SHP77 treated with DMSO at 0.1 percent for 48 hours (cell line): ENCODE results near the gene TCOF1.
"Not testable (repeated sequence)": the region's sequence is repeated elsewhere in the genome, so short reads cannot be mapped to it uniquely, and the experiment has no call there.

Source experiments
- DNase-seq: peaks from one replicate; lab custom pipeline; 2025; lab: John Stamatoyannopoulos, UW

Gene TCOF1

GRCh38 chr5:150404535-150404934, 47.0 kb downstream of the TCOF1 start:
- DNase-seq: no peak

- DNase-seq: no peak
These were observed 47.7 kb downstream of the TCOF1 start for GRCh38 chr5:150404941-150405816.

DNA sequence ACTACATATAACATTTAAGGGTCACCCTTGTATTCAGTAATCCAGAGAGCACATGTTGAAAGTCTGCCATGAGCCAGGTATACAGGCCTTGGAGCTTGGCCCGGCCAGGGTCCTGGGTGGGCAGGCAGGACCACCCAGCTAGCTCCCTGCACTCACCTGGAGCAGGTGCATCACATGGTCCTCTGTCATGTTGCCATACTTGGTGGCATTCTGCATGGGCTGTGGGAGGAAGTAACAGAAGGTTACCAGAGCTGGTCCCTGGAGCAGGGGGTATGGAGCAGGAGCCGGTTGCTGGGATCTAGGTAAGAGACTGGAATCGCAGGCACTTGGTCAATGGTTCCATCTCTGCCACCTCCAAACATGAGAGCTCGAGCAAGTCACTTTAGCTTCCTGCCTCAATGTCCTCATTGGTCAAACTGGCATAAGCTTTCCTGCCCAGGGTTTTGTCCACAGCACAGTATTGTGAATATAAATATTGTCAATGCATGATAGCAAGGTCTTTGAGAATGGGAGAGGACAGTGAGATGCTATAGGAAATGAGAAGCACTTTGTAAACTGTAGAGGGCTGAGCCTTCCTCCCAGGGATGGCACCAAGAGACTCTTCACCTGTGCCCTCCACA, 48.7 kb downstream of the TCOF1 start:
- no peak for DNase-seq

- DNase-seq: no peak
These were observed 49.2 kb downstream of the TCOF1 start for GRCh38 chr5:150406723-150407095.

GRCh38 chr5:150407096-150407720, 49.7 kb downstream of the TCOF1 start:
- no peak for DNase-seq

GRCh38 chr5:150408231-150408943, 50.9 kb downstream of the TCOF1 start:
- no peak for DNase-seq

GRCh38 chr5:150409638-150410523, 52.4 kb downstream of the TCOF1 start:
- DNase-seq: peak; percentile 77

- peak; percentile 25 for DNase-seq
These were observed 53.2 kb downstream of the TCOF1 start for GRCh38 chr5:150410524-150411244.

GRCh38 chr5:150411245-150411979, 53.9 kb downstream of the TCOF1 start:
- DNase-seq: no peak

DNA sequence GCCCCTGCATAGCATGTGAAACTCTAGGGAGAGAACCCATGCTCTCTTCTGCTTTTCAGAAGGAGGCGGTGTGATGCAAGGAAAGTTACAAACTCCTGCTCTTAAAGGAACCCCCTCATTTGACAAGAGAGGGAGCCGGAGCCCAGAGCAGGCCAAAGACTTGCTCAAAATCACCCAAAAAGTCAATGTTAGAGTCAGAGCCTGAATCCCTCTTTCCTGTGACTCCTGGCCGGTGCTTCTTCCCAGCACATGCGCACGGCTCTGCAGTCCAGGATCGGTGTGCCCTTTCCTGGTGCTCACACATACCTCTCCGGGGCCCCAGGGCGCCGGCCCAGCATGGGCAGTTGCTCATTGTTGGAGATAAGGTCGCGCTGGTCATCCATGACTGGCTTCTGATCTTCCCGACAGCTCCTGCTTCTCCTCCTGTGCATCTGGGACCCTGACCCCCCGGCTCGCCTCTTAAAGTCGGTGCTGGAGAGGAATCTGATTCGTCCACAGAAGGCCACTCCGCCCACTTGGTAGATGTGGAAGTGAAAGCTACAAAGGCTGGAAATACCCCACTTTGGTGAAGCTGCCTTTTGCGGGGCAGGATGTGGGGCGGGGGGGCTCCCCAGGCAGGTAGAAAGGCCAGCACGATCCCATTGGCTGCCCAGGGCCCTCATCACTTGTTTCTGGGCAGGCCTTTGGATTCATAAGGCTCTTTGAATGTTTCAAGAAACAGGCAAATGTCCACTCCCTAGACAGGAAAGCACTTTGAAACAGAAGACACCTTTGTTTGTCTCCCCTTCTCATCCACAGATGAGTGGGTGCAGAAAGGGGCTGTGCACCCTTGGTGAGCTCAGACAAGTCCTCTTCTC, 55.0 kb downstream of the TCOF1 start, which contains the start of gene CD74:
CD74 (minus strand) TSS at position 592 of the 857 bp plus-strand sequence; CDS start at position 431, 161 bp downstream.
- DNase-seq: no peak

DNA sequence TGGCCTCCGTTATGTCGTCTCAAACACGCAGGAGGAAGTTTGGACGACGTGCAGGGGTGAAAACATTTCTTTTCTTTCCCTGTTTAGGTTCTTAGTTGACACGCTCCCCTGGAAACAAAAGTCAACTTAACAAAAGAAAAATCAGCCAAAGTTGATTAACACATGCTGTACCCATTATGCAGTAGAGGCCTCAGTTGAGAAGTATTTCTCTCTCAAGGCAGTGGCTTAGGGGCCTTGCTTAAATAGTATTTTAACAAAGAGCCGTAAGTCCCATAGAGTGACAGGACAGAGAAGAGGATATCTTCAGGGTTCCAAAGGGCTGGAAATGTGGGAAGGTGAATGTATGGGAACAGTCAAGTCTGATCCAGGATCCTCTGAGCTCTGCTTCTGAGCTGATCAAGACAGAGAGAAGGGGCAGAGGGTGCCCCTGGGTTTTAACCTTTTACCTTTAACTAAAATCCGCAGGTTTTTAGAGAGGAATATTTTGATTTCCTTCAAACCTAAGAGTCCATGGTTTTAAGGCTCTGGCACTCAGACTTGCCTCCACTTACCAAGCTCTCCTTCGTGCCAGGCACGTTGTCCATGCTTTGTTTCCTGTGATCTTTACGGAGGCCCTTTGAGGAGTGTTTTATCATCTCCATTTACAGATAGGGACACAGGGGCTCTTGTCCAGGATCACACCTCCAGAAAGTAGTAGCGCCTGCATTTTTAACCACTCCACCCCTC, 55.8 kb downstream of the TCOF1 start:
- no peak for DNase-seq

DNA sequence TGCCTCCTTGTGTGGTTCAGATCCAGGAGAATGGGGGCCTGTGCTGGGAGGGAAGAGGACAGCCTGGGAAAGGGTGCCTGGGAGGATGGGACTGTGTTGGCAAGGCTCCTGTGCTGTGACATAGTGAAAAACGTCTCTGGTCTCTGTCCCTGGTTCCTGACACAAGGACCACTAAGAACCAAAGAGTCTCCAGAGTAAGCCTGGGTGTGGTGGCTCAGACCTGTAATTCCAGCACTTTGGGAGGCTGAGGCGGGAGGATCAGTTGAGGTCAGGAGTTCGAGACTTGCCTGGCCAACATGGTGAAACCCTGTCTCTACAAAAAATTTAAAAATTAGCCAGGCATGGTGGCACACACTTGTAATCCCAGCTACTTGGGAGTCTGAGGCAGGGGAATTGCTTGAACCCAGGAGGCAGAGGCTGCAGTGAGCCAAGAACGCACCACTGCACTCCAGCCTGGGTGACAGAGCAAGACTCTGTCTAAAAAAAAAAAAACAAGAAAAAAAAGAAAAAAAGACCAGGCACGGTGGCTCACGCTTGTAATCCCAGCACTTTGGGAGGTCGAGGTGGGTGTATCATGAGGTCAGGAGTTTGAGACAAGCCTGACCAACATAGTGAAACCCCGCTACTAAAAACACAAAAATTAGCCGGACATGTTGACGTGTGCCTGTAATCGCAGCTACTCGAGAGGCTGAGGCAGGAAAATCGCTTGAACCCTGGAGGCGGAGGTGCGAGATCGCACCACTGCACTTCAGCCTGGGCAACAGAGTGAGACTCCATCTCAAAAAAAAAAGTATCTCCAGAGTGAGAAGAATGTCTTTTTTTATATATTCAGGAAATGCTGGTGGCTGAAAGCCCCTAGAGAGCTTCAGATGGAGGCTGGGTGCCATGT, 56.6 kb downstream of the TCOF1 start:
- not testable (repeated sequence) for DNase-seq

- no peak for DNase-seq
These were observed 62.3 kb downstream of the TCOF1 start for GRCh38 chr5:150419630-150420270.

DNA sequence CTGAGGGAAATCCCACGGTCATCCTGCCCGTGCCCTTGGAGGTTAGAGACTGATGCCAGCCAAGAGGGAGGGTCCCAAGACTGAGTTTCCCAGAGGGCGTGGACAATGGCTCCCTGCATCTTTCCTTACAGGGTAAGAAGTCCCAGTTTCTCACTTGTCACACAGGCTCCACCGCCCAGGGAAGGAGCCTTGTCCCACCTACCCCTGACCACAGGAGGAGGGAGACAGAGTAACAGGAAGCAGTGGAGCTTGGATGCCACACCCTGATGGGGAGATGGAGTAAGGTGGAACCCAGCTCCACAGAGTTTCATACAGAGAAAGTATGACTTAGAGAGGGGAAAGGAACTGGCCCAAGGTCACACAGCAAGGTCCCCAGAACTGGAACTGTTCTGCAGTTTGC, 64.6 kb downstream of the TCOF1 start:
- no peak for DNase-seq

DNA sequence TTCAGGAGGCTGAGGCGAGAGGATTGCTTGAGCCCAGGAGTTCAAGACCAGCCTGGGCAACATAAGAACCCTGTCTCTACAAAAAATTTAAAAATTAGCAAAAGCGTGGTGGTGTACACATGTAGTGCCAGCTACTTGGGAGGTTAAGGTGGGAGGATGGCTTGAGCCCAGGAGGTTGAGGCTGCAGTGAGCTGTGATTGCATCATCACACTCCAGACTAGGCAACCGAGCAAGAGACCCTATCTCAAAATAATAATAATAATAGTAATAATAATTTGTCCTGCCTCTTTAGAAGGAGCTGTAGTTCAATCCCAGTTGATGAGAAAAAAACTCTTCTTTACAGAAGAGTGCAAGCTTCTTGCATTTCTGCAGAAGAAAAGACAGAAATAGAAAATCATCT, 65.3 kb downstream of the TCOF1 start:
- no peak for DNase-seq

- not testable (repeated sequence) for DNase-seq
These were observed 68.7 kb downstream of the TCOF1 start for GRCh38 chr5:150426165-150426564.
